ENCODE data around the gene OSBPL10. TPM values are rescaled to one million over a fixed set of nuclear protein-coding genes. Genes with fewer than 3 reads are reported as not detected.

The OSBPL10 gene
- total and polyA plus RNA-seq, 2 of the 8 experiments (the other 6 are each of a cell fraction or from before 2014, with no cell fraction given): 26.2 to 86.7 TPM

- TF ChIP-seq RNF2 (IDR thresholded peaks at IDR 0.05; ENCODE audit: borderline replicate concordance, low read depth, low read length, missing control alignments, poor library complexity, severe bottlenecking): no peak
Observed at GRCh38 chr3:31613654-31614053, 367.4 kb downstream of the OSBPL10 start (continued).
